Measurements from ENCODE around the gene S100A7A.
"Not testable (repeated sequence)": the region's sequence is repeated elsewhere in the genome, so short reads cannot be mapped to it uniquely, and the experiment has no call there.

The S100A7A gene

GRCh38 chr1:153395776-153396175 is 20.5 kb upstream of the S100A7A start:
- no peak for DNase-seq

- no peak for DNase-seq
Measured at GRCh38 chr1:153396461-153396860, 19.9 kb upstream of the S100A7A start.

GRCh38 chr1:153397051-153397923 is 19.0 kb upstream of the S100A7A start:
- no peak for DNase-seq

- no peak for DNase-seq
Measured at GRCh38 chr1:153397924-153398651, 18.2 kb upstream of the S100A7A start.

- DNase-seq: no peak
Measured at GRCh38 chr1:153399401-153400055, 16.8 kb upstream of the S100A7A start.

GRCh38 chr1:153400244-153400643 is 16.1 kb upstream of the S100A7A start:
- DNase-seq: no peak

- DNase-seq: no peak
Measured at GRCh38 chr1:153401461-153401860, 14.9 kb upstream of the S100A7A start.

- DNase-seq: no peak
Measured at GRCh38 chr1:153402226-153402625, 14.1 kb upstream of the S100A7A start.

- no peak for DNase-seq
Measured at GRCh38 chr1:153403421-153404085, 12.8 kb upstream of the S100A7A start.

GRCh38 chr1:153404086-153404635 is 12.2 kb upstream of the S100A7A start:
- no peak for DNase-seq

- peak; percentile 56 for DNase-seq
Measured at GRCh38 chr1:153404768-153405167, 11.6 kb upstream of the S100A7A start.

GRCh38 chr1:153405825-153406599 is 10.3 kb upstream of the S100A7A start:
- DNase-seq: not testable (repeated sequence)

GRCh38 chr1:153407274-153407673 is 9.0 kb upstream of the S100A7A start:
- not testable (repeated sequence) for DNase-seq

- DNase-seq: not testable (repeated sequence)
Measured at GRCh38 chr1:153413961-153414360, 2.4 kb upstream of the S100A7A start.

GRCh38 chr1:153417136-153417888 is 992 bp downstream of the S100A7A start:
- no peak for DNase-seq

- not testable (repeated sequence) for DNase-seq
Measured at GRCh38 chr1:153418758-153419435, 2.6 kb downstream of the S100A7A start.

GRCh38 chr1:153419436-153419793 is 3.1 kb downstream of the S100A7A start:
- not testable (repeated sequence) for DNase-seq

GRCh38 chr1:153420306-153420705 is 4.0 kb downstream of the S100A7A start:
- DNase-seq: no peak

GRCh38 chr1:153422450-153423068 is 6.2 kb downstream of the S100A7A start:
- peak; percentile 75 for DNase-seq

GRCh38 chr1:153426809-153427208 is 10.5 kb downstream of the S100A7A start:
- no peak for DNase-seq
